ENCODE data around the gene CELSR2.

The CELSR2 gene

GRCh38 chr1:109249654-109250401 is 489 bp downstream of the CELSR2 start:
- Mint-ChIP-seq H3K36me3 (ENCODE audit: insufficient read depth) (no peaks in the 10 kb centered on the region), H3K27me3 (peaks cover 0 to 22% of the 10 kb centered on the region in 2 donors), H3K4me3 (peak overlapping the region; percentile 77 to 80), H3K27ac (no peak overlapping the region), H3K9me3 (no peaks in the 10 kb centered on the region), H3K4me1 (ENCODE audit: low read depth in 2 of 2) (peaks cover 7 to 31% of the 10 kb centered on the region in 2 donors)
- peak; percentile 48 for ATAC-seq (replicated peaks)
- DNase-seq = no peak

GRCh38 chr1:109250454-109251276 is 1.3 kb downstream of the CELSR2 start:
- Mint-ChIP-seq H3K9me3 (no peaks in the 10 kb centered on the region), H3K4me1 (ENCODE audit: low read depth in 2 of 2) (peaks cover 12 to 37% of the 10 kb centered on the region in 2 donors), H3K36me3 (ENCODE audit: insufficient read depth) (no peaks in the 10 kb centered on the region), H3K4me3 (peak overlapping the region; percentile 54 to 57), H3K27me3 (peaks cover 0 to 21% of the 10 kb centered on the region in 2 donors), H3K27ac (no peak overlapping the region)
- ATAC-seq (replicated peaks) (no peak), DNase-seq (no peak)

DNA sequence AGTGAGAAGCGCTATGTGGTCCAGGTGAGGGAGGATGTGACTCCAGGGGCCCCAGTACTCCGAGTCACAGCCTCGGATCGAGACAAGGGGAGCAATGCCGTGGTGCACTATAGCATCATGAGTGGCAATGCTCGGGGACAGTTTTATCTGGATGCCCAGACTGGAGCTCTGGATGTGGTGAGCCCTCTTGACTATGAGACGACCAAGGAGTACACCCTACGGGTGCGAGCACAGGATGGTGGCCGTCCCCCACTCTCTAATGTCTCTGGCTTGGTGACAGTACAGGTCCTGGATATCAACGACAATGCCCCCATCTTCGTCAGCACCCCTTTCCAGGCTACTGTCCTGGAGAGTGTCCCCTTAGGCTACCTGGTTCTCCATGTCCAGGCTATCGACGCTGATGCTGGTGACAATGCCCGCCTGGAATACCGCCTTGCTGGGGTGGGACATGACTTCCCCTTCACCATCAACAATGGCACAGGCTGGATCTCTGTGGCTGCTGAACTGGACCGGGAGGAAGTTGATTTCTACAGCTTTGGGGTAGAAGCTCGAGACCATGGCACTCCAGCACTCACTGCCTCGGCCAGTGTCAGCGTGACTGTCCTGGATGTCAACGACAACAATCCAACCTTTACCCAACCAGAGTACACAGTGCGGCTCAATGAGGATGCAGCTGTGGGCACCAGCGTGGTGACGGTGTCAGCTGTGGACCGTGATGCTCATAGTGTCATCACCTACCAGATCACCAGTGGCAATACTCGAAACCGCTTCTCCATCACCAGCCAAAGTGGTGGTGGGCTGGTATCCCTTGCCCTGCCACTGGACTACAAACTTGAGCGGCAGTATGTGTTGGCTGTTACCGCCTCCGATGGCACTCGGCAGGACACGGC is 2.2 kb downstream of the CELSR2 start:
- no peak for DNase-seq
- no peaks in the 10 kb centered on the region for H3K36me3 Mint-ChIP-seq (ENCODE audit: insufficient read depth)
- H3K27ac Mint-ChIP-seq = no peak overlapping the region

GRCh38 chr1:109252167-109252892 is 3.0 kb downstream of the CELSR2 start:
- Mint-ChIP-seq H3K27ac (no peak overlapping the region), H3K27me3 (peaks cover 0 to 9% of the 10 kb centered on the region in 2 donors), H3K36me3 (ENCODE audit: insufficient read depth) (no peaks in the 10 kb centered on the region), H3K4me3 (no peak overlapping the region), H3K9me3 (no peaks in the 10 kb centered on the region), H3K4me1 (ENCODE audit: low read depth in 2 of 2) (peaks cover 21 to 37% of the 10 kb centered on the region in 2 donors)
- DNase-seq = no peak
- no peak for ATAC-seq (replicated peaks)

More for the DNA sequence above, 2.2 kb downstream of the CELSR2 start:
- peak overlapping the region in 1 of 2 donors; percentile 57 for H3K4me3 Mint-ChIP-seq
- peaks cover 15 to 37% of the 10 kb centered on the region in 2 donors for H3K4me1 Mint-ChIP-seq (ENCODE audit: low read depth in 2 of 2)
- no peak for ATAC-seq (replicated peaks)
- no peaks in the 10 kb centered on the region for H3K9me3 Mint-ChIP-seq
- H3K27me3 Mint-ChIP-seq = peaks cover 0 to 17% of the 10 kb centered on the region in 2 donors

DNA sequence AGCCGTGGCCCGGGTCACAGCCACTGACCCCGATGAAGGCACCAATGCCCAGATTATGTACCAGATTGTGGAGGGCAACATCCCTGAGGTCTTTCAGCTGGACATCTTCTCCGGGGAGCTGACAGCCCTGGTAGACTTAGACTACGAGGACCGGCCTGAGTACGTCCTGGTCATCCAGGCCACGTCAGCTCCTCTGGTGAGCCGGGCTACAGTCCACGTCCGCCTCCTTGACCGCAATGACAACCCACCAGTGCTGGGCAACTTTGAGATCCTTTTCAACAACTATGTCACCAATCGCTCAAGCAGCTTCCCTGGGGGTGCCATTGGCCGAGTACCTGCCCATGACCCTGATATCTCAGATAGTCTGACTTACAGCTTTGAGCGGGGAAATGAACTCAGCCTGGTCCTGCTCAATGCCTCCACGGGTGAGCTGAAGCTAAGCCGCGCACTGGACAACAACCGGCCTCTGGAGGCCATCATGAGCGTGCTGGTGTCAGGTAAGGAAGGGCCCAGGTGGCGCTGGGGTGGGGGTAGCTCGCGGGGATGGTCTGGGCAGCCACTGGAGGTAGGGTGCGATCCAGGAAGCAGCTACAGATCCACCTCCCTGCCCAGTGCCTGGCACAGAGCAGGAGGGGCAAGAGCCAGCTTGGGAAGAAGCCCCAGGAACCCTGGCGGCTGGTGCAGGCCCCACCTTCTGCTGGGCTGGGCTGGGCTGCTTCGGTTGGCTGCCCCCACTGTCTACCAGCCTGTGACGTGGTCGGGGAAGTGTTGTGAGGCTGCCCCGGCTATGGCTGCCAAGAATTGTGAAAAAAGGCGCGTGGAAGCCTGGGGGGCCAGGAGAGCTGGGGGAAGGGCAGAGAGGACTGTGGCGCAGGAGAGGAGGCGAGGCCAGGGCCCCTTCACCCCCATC is 3.8 kb downstream of the CELSR2 start:
- ATAC-seq (replicated peaks) (no peak), DNase-seq (no peak)
- H3K27me3 Mint-ChIP-seq = peaks cover 0 to under 1% of the 10 kb centered on the region in 2 donors
- H3K4me3 Mint-ChIP-seq = peak overlapping the region in 1 of 2 donors; percentile 46
- peaks cover 26 to 37% of the 10 kb centered on the region in 2 donors for H3K4me1 Mint-ChIP-seq (ENCODE audit: low read depth in 2 of 2)
- H3K27ac Mint-ChIP-seq = no peak overlapping the region
- peaks cover 3% of the 10 kb centered on the region for H3K36me3 Mint-ChIP-seq (ENCODE audit: insufficient read depth)
- no peaks in the 10 kb centered on the region for H3K9me3 Mint-ChIP-seq

DNA sequence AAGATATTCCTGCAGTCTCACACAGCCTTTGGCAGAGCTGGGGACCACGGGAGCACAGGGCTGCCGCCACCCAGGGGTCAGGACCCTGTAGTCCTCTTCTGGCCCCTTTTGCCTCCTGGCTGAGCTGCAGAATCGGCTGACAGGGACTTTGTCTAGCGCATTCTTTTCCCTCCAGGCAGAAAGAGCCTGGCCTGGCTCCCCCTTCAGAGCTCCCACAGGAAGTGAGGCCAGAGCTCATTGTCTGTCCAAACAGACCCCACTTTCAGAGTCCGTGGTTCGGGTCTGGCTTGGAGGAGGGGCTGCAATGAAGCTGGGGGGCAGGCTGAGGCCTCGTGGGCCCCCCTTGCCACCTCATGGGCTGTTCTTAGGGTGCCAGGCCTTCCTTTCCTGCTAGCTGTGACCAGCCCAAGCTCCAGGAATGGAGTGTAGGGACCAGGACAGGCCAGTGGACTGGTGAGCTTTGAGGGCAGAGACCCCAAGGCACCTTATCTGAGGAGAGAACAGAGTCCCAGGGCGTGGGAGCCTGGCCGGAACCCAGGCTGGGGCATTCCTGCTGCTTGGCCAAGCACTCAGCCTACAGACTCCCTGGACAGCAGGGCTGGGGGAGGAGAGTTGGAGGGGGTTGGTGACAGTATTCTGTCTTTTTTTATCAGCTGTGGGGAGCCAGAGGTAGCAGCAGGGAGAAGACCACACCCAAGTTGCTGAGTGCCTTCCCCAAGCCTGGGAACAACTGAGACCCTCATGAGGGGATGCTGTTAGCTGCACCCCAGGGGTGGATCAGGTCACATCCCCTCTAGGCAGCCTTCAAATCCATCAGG is 4.7 kb downstream of the CELSR2 start:
- Mint-ChIP-seq H3K9me3 (no peaks in the 10 kb centered on the region), H3K36me3 (ENCODE audit: insufficient read depth) (peaks cover 3% of the 10 kb centered on the region), H3K4me1 (ENCODE audit: low read depth in 2 of 2) (peaks cover 26 to 36% of the 10 kb centered on the region in 2 donors), H3K4me3 (peak overlapping the region in 1 of 2 donors; percentile 46), H3K27me3 (no peaks in the 10 kb centered on the region), H3K27ac (no peak overlapping the region)
- no peak for ATAC-seq (replicated peaks)
- no peak for DNase-seq

DNA sequence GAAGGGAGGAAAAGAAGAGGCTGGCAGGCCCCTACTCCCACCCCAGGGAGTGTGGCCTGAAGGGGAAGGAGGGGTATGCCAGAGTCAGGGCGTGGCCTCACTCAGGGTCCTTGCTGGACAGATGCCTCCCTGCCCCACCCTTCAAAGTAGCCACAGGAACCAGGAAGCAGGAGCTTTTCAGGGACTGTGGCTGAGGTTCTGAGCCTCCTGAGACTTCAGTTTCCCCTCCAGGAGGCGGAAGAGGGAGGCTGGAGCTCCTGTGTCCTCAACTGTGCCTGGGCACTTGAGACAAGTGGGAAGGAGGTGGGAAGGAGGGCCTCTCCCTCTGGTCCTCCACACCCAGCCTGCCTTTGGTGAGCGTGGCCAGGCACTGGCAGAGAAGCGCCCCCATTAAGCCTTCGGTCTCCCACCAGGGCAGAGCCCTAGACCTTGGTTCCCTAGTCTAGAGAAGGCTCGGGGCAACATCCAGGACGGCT is 5.3 kb downstream of the CELSR2 start:
- Mint-ChIP-seq H3K9me3 (no peaks in the 10 kb centered on the region), H3K4me3 (no peak overlapping the region), H3K27ac (peak overlapping the region in 1 of 2 donors; percentile 39), H3K4me1 (ENCODE audit: low read depth in 2 of 2) (peaks cover 23 to 33% of the 10 kb centered on the region in 2 donors), H3K27me3 (no peaks in the 10 kb centered on the region), H3K36me3 (ENCODE audit: insufficient read depth) (peaks cover 3% of the 10 kb centered on the region)
- ATAC-seq (replicated peaks) (no peak), DNase-seq (no peak)

GRCh38 chr1:109255097-109255651 is 5.8 kb downstream of the CELSR2 start:
- ATAC-seq (replicated peaks) = no peak
- Mint-ChIP-seq H3K4me1 (ENCODE audit: low read depth in 2 of 2) (peaks cover 23 to 33% of the 10 kb centered on the region in 2 donors), H3K36me3 (ENCODE audit: insufficient read depth) (peaks cover 3% of the 10 kb centered on the region), H3K9me3 (no peaks in the 10 kb centered on the region), H3K4me3 (no peak overlapping the region), H3K27me3 (no peaks in the 10 kb centered on the region), H3K27ac (peak overlapping the region in 1 of 2 donors; percentile 39)
- no peak for DNase-seq

DNA sequence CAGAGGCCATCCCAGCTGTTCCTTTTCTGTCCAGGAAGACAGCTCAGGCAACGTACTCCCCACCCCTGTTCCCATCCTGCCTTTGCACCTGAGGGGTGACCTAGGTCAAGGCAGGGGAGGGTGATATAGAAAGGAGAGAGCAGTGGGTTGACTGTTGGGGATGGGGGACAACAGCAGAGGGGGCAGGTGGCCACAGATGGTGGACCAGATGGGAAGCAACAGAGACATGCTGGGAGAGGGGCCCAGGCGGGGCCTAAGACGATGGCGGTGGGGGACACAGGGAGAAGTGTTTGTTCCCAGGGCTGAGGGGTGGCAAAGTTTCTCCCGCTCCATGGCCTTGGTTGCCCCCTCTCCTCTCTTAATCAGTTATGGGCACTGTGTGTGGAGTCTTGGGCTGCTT is 6.3 kb downstream of the CELSR2 start:
- Mint-ChIP-seq H3K36me3 (ENCODE audit: insufficient read depth) (peaks cover 3% of the 10 kb centered on the region), H3K27me3 (no peaks in the 10 kb centered on the region), H3K4me3 (no peak overlapping the region), H3K9me3 (no peaks in the 10 kb centered on the region), H3K4me1 (ENCODE audit: low read depth in 2 of 2) (peaks cover 23 to 32% of the 10 kb centered on the region in 2 donors), H3K27ac (no peak overlapping the region)
- no peak for DNase-seq
- no peak for ATAC-seq (replicated peaks)

DNA sequence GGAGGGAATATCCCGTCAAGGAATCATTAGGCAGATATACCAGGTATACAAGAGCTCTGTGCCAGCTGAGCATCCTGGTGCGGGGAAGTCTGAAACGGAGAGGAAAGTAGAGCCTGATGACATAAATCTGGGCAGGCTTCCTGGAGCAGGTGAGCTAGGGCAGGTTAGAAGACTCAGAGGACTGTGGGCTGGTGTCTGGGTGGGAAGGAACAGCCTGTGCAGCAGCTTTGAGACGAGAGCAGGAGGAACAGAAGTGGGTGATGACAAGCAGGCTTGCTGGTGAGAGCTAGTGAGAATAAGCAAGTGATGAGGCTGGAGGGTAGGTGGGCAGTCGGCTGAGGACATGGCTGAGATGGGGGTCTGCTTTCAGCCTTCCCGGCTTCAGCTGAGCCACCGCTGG is 6.7 kb downstream of the CELSR2 start:
- Mint-ChIP-seq H3K9me3 (no peaks in the 10 kb centered on the region), H3K27me3 (no peaks in the 10 kb centered on the region), H3K36me3 (ENCODE audit: insufficient read depth) (peaks cover 3% of the 10 kb centered on the region), H3K27ac (no peak overlapping the region), H3K4me1 (ENCODE audit: low read depth in 2 of 2) (peaks cover 19 to 29% of the 10 kb centered on the region in 2 donors), H3K4me3 (no peak overlapping the region)
- ATAC-seq (replicated peaks) (no peak), DNase-seq (no peak)

Measured in effector memory CD8-positive, alpha-beta T cell (primary cell).